ENCODE data around the gene PINLYP. TPM values are rescaled to one million over a fixed set of nuclear protein-coding genes. Genes with fewer than 3 reads are reported as not detected.
"Not testable (repeated sequence)": the region's sequence is repeated elsewhere in the genome, so short reads cannot be mapped to it uniquely, and the experiment has no call there.

PINLYP gene
- total and polyA plus RNA-seq, 9 donors, result 4.6 to 7.7 (median 5.9) TPM

DNA sequence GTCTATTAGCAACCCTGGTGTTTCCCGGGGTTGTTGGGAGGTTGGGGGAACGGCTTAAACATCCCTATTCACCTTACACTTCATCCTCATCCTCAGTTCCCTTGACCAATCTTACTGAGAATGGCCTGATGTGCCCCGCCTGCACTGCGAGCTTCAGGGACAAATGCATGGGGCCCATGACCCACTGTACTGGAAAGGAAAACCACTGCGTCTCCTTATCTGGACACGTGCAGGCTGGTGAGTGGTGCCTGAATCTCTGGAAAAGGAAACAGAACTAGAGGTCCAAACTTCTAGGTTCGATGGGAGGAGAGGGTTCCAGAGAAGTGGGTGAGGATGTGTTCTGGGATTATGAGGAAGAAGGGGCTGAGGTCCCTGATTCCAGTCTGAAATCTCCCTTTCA, 5.9 kb downstream of the PINLYP start:
- H3K36me3 ChIP-seq (ENCODE audit: control insufficient read depth, insufficient read depth, low read length), result peaks cover 10% of the 10 kb centered on the region
- peaks cover 17% of the 10 kb centered on the region for H3K4me1 ChIP-seq (ENCODE audit: control insufficient read depth, insufficient read depth, low read length)
- WGBS (ENCODE audit: insufficient coverage), result 80% methylated on average over 7 of the region's 7 CpGs
- H3K4me3 ChIP-seq (ENCODE audit: low read length), result peak overlapping the region; percentile 67
- no peaks in the 10 kb centered on the region for H3K27me3 ChIP-seq (ENCODE audit: control insufficient read depth, insufficient read depth, low read length)
- DNase-seq, result no peak
- H3K27ac ChIP-seq (ENCODE audit: low read length), result no peak overlapping the region
- H3K9me3 ChIP-seq (replicated peaks; ENCODE audit: control insufficient read depth, low read depth, low read length), result no peaks in the 10 kb centered on the region

DNA sequence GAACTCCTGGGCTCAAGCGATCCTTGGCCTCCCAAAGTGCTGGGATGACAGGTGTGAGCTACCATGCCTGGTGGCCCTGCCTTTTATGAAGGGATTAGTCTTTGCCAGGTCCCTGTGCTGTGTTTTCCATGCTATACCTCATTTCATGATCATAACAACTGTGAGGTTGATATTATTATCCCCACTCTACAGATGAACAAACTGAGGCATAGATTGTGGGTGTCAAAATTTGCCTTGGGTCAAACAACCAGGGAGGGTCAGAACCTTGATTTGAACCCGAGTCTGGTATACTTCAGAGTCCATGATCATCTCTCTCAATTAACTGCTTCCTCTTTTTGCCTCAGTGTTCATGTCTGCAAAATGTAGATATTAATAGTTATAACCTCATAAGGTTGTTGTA, 6.9 kb downstream of the PINLYP start:
- Histone ChIP-seq H3K27me3 (ENCODE audit: control insufficient read depth, insufficient read depth, low read length) (no peaks in the 10 kb centered on the region), H3K4me1 (ENCODE audit: control insufficient read depth, insufficient read depth, low read length) (peaks cover 15% of the 10 kb centered on the region), H3K4me3 (ENCODE audit: low read length) (no peak overlapping the region), H3K27ac (ENCODE audit: low read length) (no peak overlapping the region), H3K9me3 (replicated peaks; ENCODE audit: control insufficient read depth, low read depth, low read length) (no peaks in the 10 kb centered on the region), H3K36me3 (ENCODE audit: control insufficient read depth, insufficient read depth, low read length) (peaks cover 12% of the 10 kb centered on the region)
- WGBS (ENCODE audit: insufficient coverage), result 86% methylated on average over 1 of the region's 2 CpGs
- DNase-seq, result no peak

DNA sequence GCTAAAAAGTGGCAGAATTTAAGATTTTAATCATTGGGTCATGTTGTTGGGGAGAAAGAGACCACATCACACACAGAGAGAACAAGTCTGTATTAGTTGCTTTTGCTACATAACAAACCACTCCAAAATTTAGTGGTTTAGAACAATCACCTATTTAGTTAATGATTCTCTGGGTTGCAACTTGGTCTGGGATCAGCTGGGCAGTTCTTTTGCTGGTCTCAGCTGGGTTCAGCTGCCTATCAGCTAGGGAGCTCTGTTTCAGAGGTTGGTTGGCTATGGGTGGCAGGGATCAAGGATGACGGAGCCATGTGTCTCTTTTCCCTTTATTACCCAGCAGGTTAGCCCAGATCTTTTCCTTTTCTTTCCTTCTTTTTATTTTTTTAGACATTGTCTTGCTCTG, 8.9 kb downstream of the PINLYP start:
- no peak overlapping the region for H3K4me3 ChIP-seq (ENCODE audit: low read length)
- H3K36me3 ChIP-seq (ENCODE audit: control insufficient read depth, insufficient read depth, low read length), result peaks cover 17% of the 10 kb centered on the region
- WGBS (ENCODE audit: insufficient coverage), result no CpG with 5 or more reads among the region's 1 CpG
- no peak for DNase-seq
- H3K9me3 ChIP-seq (replicated peaks; ENCODE audit: control insufficient read depth, low read depth, low read length), result no peaks in the 10 kb centered on the region
- no peaks in the 10 kb centered on the region for H3K27me3 ChIP-seq (ENCODE audit: control insufficient read depth, insufficient read depth, low read length)
- H3K4me1 ChIP-seq (ENCODE audit: control insufficient read depth, insufficient read depth, low read length), result peaks cover 15% of the 10 kb centered on the region
- no peak overlapping the region for H3K27ac ChIP-seq (ENCODE audit: low read length)

DNA sequence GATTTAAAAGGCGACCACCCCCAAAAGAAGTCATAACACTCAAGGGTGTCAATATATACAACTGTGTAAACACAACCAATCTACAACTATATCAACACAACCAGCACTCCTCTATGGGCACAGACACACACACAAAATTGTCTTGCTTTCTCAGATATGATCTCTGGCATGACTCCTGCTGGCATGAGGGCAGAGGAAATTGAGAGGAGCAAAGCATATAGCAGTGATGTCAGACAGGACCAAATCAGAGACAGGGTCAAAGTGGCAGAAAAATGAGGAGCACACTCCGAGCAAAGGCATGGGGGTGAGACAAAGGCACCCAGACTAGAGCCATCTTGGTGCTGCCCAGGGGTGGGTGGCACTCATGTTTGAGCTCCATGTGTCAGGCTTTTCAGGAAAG, 10.7 kb downstream of the PINLYP start:
- Histone ChIP-seq H3K27ac (ENCODE audit: low read length) (no peak overlapping the region), H3K27me3 (ENCODE audit: control insufficient read depth, insufficient read depth, low read length) (no peaks in the 10 kb centered on the region), H3K4me1 (ENCODE audit: control insufficient read depth, insufficient read depth, low read length) (peaks cover 5% of the 10 kb centered on the region), H3K4me3 (ENCODE audit: low read length) (no peak overlapping the region), H3K36me3 (ENCODE audit: control insufficient read depth, insufficient read depth, low read length) (peaks cover 35% of the 10 kb centered on the region), H3K9me3 (replicated peaks; ENCODE audit: control insufficient read depth, low read depth, low read length) (no peaks in the 10 kb centered on the region)
- no peak for DNase-seq
- 93% methylated on average over 1 of the region's 2 CpGs for WGBS (ENCODE audit: insufficient coverage)

DNA sequence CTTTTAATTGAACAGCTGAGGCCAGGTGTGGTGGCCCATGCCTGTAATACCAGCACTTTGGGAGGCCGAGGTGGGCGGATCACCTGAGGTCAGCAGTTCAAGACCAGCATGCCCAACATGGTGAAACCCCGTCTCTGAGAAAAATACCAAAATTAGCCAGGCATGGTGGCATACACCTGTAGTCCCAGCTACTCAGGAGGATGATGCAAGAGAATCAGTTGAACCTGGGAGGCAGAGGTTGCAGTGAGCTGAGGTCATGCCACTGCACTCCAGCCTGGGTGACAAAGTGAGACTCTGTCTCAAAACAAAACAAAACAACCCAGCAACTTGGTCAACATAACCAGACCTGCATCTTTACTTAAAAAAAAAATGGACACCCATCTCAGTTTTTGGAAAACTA, 11.4 kb downstream of the PINLYP start:
- H3K27ac ChIP-seq (ENCODE audit: low read length); H3K4me3 ChIP-seq (ENCODE audit: low read length); DNase-seq; H3K4me1 ChIP-seq (ENCODE audit: control insufficient read depth, insufficient read depth, low read length); H3K9me3 ChIP-seq (replicated peaks; ENCODE audit: control insufficient read depth, low read depth, low read length); H3K27me3 ChIP-seq (ENCODE audit: control insufficient read depth, insufficient read depth, low read length): not testable (repeated sequence)
- peaks cover 37% of the 10 kb centered on the region for H3K36me3 ChIP-seq (ENCODE audit: control insufficient read depth, insufficient read depth, low read length)
- 92% methylated on average over 2 of the region's 3 CpGs for WGBS (ENCODE audit: insufficient coverage)

DNA sequence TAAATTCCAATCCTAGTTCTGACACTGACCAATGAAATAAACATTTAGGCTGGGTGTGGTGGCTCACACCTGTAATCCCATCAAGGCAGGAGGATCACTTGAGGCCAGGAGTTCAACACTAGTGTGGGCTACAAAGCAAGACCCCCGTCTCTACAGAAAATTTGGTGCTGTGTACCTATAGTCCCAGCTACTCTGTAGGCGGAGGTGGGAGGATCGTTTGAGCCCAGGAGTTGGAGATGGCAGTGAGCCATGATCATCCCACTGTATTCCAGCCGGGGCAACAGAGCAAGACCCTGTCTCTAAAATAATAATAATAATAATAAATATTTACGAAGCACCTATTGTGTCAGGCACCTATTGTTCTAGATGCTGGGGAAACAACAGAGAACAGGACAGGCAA, 13.7 kb downstream of the PINLYP start:
- Histone ChIP-seq H3K36me3 (ENCODE audit: control insufficient read depth, insufficient read depth, low read length) (peaks cover 58% of the 10 kb centered on the region), H3K9me3 (replicated peaks; ENCODE audit: control insufficient read depth, low read depth, low read length) (no peaks in the 10 kb centered on the region), H3K4me3 (ENCODE audit: low read length) (no peak overlapping the region), H3K27me3 (ENCODE audit: control insufficient read depth, insufficient read depth, low read length) (no peaks in the 10 kb centered on the region), H3K27ac (ENCODE audit: low read length) (no peak overlapping the region), H3K4me1 (ENCODE audit: control insufficient read depth, insufficient read depth, low read length) (peaks cover 10% of the 10 kb centered on the region)
- WGBS (ENCODE audit: insufficient coverage), result no CpG with 5 or more reads among the region's 5 CpGs
- DNase-seq, result no peak

DNA sequence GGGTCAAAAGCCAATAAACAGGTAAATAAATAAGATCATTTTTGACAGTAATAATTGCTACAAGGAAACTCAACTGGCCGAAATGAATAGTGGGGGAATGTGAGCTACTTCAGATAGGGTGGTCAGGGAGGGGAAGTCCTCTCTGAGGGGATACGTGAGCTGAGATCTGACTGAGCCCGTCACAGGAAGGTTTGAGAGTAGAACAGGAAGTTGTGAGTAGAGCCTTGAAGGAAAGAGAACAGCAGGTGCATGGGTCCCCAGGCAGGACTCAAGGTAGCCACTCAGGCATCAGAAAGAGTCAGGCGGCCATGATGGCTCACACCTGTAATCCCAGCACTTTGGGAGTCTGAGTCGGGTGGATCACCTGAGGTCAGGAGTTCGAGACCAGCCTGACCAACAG, 14.1 kb downstream of the PINLYP start:
- no peak overlapping the region for H3K4me3 ChIP-seq (ENCODE audit: low read length)
- no peak for DNase-seq
- no peaks in the 10 kb centered on the region for H3K27me3 ChIP-seq (ENCODE audit: control insufficient read depth, insufficient read depth, low read length)
- H3K36me3 ChIP-seq (ENCODE audit: control insufficient read depth, insufficient read depth, low read length), result peaks cover 61% of the 10 kb centered on the region
- peaks cover 14% of the 10 kb centered on the region for H3K4me1 ChIP-seq (ENCODE audit: control insufficient read depth, insufficient read depth, low read length)
- no peak overlapping the region for H3K27ac ChIP-seq (ENCODE audit: low read length)
- no peaks in the 10 kb centered on the region for H3K9me3 ChIP-seq (replicated peaks; ENCODE audit: control insufficient read depth, low read depth, low read length)
- WGBS (ENCODE audit: insufficient coverage), result 83% methylated on average over 4 of the region's 6 CpGs

DNA sequence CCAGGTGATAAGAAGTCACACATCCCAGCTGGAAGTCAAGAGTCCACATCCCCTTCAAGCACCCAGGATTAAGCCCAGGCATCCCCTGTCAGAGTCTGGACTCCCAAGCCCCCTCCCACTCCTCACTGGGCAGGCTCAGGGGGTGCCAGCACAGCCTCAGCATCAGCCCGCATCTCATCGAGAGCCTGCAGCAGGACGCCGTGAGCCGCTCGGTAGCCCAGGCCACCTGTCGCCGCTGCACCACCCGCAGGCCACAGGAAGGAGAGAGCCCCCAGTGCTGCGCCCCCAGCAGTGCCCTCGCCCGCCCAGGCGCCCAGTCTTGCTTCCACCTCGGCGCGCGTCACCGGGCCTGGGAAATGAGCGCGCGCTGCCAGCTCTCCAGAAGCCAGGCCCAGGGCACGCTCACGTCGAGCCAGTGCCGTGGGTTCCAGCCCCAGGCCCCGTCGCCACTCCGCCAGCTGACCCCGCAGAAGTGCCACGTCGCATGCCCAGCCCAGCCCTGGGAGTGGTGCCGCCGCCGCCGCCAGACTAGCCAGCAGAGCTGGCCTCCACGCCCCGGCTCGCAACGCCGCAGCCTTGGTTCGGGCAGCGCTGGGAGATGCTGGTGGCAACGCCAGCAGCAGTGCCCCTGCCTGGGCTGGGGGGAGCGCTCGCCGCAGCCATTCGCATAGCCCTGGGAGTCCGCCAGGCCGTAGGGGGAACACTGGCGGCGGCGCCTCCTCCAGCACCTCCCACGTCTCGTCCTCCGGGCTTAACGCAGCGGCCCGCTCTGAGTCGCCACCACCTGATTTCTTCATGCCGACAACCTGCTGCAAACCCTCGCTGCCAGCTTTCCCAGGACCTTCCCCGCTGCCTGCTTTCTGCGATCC, 16.5 kb downstream of the PINLYP start:
- no peaks in the 10 kb centered on the region for H3K9me3 ChIP-seq (replicated peaks; ENCODE audit: control insufficient read depth, low read depth, low read length)
- peaks cover 49% of the 10 kb centered on the region for H3K36me3 ChIP-seq (ENCODE audit: control insufficient read depth, insufficient read depth, low read length)
- no peak for DNase-seq
- 93% methylated on average over 60 of the region's 63 CpGs for WGBS (ENCODE audit: insufficient coverage)
- peaks cover 28% of the 10 kb centered on the region for H3K4me1 ChIP-seq (ENCODE audit: control insufficient read depth, insufficient read depth, low read length)
- H3K4me3 ChIP-seq (ENCODE audit: low read length), result no peak overlapping the region
- no peaks in the 10 kb centered on the region for H3K27me3 ChIP-seq (ENCODE audit: control insufficient read depth, insufficient read depth, low read length)
- H3K27ac ChIP-seq (ENCODE audit: low read length), result no peak overlapping the region

DNA sequence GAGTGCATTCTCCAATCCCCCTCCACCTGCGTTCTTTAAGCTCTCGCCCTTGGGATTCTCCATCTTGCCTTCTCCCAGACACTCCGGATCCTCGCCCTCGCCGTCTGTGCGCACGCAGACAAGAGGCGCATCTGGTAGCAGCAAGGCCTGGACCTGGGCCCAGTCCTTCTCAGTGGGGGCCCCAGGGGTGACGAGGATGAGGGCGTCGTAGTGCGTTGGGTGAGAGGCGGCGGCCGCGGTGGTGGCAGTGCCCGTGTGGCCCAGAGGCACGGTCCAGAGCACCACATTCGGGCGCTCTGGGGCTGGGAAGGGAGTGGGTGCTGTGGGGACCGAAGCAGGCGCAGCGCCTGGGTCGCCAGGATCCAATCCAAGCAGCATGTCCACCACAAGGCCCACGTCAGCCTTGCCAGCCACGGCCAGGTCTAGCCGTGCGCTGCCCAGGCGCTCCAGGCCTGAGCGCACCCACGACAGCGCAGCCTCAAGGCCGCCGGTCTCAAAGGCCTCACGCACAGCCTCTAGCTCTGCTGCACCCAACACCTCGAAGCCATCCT, 17.3 kb downstream of the PINLYP start:
- DNase-seq, result no peak
- Histone ChIP-seq H3K4me1 (ENCODE audit: control insufficient read depth, insufficient read depth, low read length) (peaks cover 34% of the 10 kb centered on the region), H3K9me3 (replicated peaks; ENCODE audit: control insufficient read depth, low read depth, low read length) (no peaks in the 10 kb centered on the region), H3K4me3 (ENCODE audit: low read length) (no peak overlapping the region), H3K27me3 (ENCODE audit: control insufficient read depth, insufficient read depth, low read length) (no peaks in the 10 kb centered on the region), H3K36me3 (ENCODE audit: control insufficient read depth, insufficient read depth, low read length) (peaks cover 52% of the 10 kb centered on the region), H3K27ac (ENCODE audit: low read length) (no peak overlapping the region)
- 93% methylated on average over 37 of the region's 37 CpGs for WGBS (ENCODE audit: insufficient coverage)

DNA sequence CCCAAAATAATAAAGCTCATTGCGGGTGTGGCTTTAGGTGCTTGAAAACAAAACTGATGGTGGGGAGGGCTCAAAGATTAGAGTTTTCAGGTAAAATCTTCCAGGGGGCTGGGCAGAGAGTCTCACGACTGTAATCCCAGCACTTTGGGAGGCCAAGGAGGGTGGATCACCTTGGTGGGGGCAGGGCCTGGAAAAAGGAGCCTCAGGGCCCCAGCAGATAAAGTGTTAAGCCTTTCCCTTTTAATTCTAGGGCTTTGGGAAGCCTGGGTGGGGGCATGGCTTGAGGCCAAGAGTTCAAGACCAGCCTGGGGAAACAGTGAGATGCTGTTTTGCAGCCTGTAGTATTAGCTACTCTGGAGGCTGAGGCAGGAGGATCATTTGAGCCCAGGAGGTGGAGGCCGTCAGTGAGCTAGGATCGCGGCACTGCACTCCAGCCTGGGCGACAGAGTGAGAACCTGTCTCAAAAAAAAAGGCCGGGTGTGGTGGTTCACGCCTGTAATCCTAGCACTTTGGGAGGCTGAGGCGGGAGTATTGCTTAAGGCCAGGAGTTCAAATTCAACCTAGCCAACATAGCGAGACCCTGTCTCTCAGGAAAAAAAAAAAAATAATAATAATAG, 18.6 kb downstream of the PINLYP start:
- WGBS (ENCODE audit: insufficient coverage), result 83% methylated on average over 8 of the region's 10 CpGs

More for the DNA sequence above, 18.6 kb downstream of the PINLYP start:
- peak overlapping the region; percentile 81 for H3K4me3 ChIP-seq (ENCODE audit: low read length)
- H3K27ac ChIP-seq (ENCODE audit: low read length), result peak overlapping the region; percentile 97
- H3K4me1 ChIP-seq (ENCODE audit: control insufficient read depth, insufficient read depth, low read length), result peaks cover 34% of the 10 kb centered on the region
- peaks cover 59% of the 10 kb centered on the region for H3K36me3 ChIP-seq (ENCODE audit: control insufficient read depth, insufficient read depth, low read length)
- no peak for DNase-seq
- H3K9me3 ChIP-seq (replicated peaks; ENCODE audit: control insufficient read depth, low read depth, low read length), result no peaks in the 10 kb centered on the region
- H3K27me3 ChIP-seq (ENCODE audit: control insufficient read depth, insufficient read depth, low read length), result no peaks in the 10 kb centered on the region

All from muscle of leg (tissue), 11 donors.